Measurements from ENCODE around the gene ARMCX4.
"Not testable (repeated sequence)": the region's sequence is repeated elsewhere in the genome, so short reads cannot be mapped to it uniquely, and the experiment has no call there.

The ARMCX4 gene

DNA sequence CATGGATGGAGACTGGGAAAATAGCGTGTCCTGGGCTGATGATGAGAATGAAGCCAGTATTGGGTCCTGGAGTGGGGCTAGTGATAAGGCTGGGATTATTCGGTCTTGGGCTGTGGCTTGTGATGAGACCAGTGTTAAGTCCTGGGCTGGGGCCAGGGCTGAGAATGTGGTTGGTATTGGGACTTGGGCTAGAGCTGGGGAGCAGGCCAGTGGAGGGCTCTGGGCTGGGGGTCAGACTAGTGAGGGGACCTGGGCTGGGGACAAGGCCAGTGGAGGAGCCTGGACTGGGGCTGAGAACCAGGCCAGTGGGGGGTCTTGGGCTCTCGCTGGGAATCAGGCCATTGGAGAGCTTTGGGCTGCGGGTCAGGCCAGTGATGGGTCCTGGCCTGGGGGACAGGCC lies 6.7 kb downstream of the ARMCX4 start:
- TF ChIP-seq, protein P1, sequence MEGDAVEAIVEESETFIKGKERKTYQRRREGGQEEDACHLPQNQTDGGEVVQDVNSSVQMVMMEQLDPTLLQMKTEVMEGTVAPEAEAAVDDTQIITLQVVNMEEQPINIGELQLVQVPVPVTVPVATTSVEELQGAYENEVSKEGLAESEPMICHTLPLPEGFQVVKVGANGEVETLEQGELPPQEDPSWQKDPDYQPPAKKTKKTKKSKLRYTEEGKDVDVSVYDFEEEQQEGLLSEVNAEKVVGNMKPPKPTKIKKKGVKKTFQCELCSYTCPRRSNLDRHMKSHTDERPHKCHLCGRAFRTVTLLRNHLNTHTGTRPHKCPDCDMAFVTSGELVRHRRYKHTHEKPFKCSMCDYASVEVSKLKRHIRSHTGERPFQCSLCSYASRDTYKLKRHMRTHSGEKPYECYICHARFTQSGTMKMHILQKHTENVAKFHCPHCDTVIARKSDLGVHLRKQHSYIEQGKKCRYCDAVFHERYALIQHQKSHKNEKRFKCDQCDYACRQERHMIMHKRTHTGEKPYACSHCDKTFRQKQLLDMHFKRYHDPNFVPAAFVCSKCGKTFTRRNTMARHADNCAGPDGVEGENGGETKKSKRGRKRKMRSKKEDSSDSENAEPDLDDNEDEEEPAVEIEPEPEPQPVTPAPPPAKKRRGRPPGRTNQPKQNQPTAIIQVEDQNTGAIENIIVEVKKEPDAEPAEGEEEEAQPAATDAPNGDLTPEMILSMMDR (IDR thresholded peaks at IDR 0.05; ENCODE audit: control insufficient read depth, insufficient read depth, low read depth, low read length, missing control alignments) = no peak
- no peak for DNase-seq (ENCODE audit: low read depth)
- no peak overlapping the region for H3K4me3 ChIP-seq (ENCODE audit: control insufficient read depth, low read depth, low read length)

DNA sequence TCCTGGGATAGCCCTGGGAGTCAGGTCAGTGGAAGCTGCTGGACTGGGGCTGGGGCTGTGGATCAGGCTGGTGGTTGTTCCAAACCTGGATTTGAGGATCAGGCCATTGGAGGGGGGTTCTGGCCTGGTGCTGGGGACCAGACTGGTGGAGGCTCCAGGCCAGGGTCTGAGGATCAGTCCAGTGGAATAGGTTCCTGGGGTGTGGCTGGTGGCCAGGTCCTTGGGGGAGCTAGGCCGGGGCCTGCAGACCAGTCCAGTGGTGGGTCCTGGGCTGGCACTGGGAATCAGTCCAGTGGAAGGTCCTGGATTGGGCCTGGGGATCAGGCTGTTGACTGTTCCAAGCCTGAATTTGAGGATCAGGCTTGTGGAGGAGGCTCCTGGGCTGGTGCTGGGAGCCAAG lies 8.0 kb downstream of the ARMCX4 start:
- DNase-seq (ENCODE audit: low read depth) = no peak
- TF ChIP-seq, protein P1 (IDR thresholded peaks at IDR 0.05; ENCODE audit: control insufficient read depth, insufficient read depth, low read depth, low read length, missing control alignments) = no peak
- no peak overlapping the region for H3K4me3 ChIP-seq (ENCODE audit: control insufficient read depth, low read depth, low read length)

DNA sequence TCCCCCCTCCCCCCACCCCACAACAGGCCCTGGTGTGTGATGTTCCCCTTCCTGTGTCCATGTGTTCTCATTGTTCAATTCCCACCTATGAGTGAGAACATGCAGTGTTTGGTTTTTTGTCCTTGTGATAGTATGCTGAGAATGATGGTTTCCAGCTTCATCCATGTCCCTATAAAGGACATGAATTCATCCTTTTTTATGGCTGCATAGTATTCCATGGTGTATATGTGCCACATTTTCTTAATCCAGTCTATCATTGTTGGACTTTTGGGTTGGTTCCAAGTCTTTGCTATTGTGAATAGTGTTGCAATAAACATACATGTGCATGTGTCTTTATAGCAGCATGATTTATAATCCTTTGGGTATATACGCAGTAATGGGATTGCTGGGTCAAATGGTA lies 17.7 kb downstream of the ARMCX4 start:
- H3K4me3 ChIP-seq (ENCODE audit: control insufficient read depth, low read depth, low read length); DNase-seq (ENCODE audit: low read depth): not testable (repeated sequence)

DNA sequence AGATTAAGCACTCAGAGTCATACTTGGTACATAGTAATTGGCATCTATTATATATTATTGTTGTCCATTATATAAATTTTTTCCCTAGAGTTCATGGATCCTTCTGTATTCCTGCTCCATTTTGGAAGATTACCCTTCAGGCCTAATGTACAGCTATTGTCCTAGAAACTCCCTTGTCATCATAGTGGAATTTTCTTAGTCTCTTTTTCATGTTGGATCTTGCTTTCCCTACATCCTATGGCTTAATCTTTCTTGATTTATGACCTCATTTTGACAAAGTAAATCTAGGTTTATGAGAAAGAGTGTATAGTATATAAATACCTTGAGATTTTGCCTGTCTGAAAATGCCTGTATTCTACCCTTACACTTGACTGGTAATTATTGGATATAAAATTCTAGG lies 22.1 kb downstream of the ARMCX4 start:
- H3K4me3 ChIP-seq (ENCODE audit: control insufficient read depth, low read depth, low read length) = no peak overlapping the region
- TF ChIP-seq, protein P1 (IDR thresholded peaks at IDR 0.05; ENCODE audit: control insufficient read depth, insufficient read depth, low read depth, low read length, missing control alignments) = no peak
- DNase-seq (ENCODE audit: low read depth) = no peak

DNA sequence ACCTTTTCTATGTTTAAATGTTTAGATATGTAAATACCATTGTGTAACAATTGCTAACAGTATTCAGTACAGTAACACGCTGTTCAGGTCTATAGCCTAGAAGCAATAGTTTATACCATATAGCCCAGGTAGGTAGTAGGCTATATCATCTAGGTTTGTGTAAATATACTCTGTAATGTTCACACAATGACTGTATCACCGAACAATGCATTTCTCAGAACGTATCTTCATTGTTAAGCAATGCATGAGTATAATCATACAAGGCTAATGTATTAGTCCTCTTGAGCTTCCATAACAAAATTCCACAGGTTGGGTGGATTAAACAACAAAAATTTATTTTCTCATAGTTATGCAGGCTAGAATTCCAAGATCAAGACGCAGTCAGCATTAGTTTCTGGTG lies 22.7 kb downstream of the ARMCX4 start:
- TF ChIP-seq, protein P1 (IDR thresholded peaks at IDR 0.05; ENCODE audit: control insufficient read depth, insufficient read depth, low read depth, low read length, missing control alignments) = no peak
- no peak for DNase-seq (ENCODE audit: low read depth)
- no peak overlapping the region for H3K4me3 ChIP-seq (ENCODE audit: control insufficient read depth, low read depth, low read length)

DNA sequence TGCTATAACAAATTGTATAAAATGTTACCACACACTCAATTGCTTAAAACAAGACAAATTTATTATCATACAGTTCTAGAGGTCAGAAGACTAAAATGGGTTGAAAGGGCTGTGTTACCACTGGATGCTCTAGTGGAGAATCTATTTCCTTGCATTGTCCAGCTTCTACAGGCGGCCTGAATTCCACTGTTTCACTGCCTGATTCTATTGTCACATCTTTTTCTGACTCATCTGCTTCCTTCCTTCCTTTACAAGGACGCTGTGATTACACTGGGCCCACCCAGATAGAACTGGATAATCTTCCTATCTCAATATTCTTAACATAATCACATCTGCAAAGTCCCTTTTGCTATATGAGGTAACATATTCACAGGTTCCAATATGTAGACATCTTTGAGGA lies 45.7 kb downstream of the ARMCX4 start:
- TF ChIP-seq, protein P1 (IDR thresholded peaks at IDR 0.05; ENCODE audit: control insufficient read depth, insufficient read depth, low read depth, low read length, missing control alignments) = no peak
- DNase-seq (ENCODE audit: low read depth) = no peak

More for the DNA sequence above, 45.7 kb downstream of the ARMCX4 start:
- no peak overlapping the region for H3K4me3 ChIP-seq (ENCODE audit: control insufficient read depth, low read depth, low read length)
